ENCODE measurements around the gene PTPN20. TPM values are rescaled to one million over a fixed set of nuclear protein-coding genes. Genes with fewer than 3 reads are reported as not detected.
A peak's percentile ranks its signal among the peaks of the same experiment; 100 is the strongest.
"Not testable (repeated sequence)": the region's sequence is repeated elsewhere in the genome, so short reads cannot be mapped to it uniquely, and the experiment has no call there.

PTPN20 gene
- total RNA-seq, 2 experiments from 2014 or later: not detected

DNA sequence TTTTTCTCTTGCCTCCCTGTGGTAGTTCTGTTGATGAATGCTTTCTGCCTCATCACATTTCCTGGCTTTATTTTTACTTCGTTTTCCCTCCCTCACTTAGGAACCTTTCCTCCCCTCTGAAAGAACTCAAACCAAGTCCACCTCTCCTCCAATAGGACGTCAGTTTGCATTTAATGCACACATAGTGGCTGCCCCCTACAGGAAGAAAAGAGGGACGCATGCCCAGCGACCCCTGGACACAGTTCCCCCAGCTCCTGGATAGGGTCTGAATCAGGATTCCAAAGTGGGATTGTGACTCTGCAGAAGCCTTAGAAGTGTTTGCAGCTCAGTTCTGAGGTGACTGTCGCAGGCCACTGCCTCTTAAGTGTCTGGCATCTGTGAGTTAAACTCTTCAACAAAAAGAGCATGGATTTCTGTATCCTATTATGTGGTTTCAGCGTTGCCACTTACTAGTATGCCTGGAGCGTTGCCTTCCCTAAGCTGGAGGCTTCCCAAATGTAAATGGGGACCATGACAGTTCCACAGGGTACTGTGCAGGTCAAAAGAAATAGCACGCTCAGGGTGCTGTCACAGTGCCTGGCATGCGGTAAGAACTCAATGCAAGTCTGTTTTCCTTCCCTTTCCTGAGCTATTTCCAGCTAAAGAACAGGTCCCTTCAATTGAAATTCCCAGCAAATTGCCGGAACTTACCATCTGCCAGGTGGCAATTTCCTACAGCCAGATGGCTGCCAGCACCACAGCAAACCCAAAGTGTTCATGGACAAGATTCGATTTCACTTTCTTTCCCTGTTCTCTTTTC, 20.2 kb upstream of the PTPN20 start:
- CTCF ChIA-PET (ENCODE audit: unreplicated experiment); H3K4me1 ChIP-seq (ENCODE audit: insufficient read depth, low read length, poor library complexity, severe bottlenecking); H2AFZ ChIP-seq (ENCODE audit: low read length); H3K36me3 ChIP-seq (ENCODE audit: insufficient read depth, low read length); POLR2A ChIA-PET; H3K27ac ChIP-seq (ENCODE audit: low read depth, low read length, poor library complexity, severe bottlenecking); BruUV-seq (replicated peaks); H3K4me3 ChIP-seq (ENCODE audit: low read depth, low read length, poor library complexity, severe bottlenecking); H3K9me3 ChIP-seq (ENCODE audit: low read length); H4K20me1 ChIP-seq (ENCODE audit: insufficient read depth, low read length); intact Hi-C loops (cut with micrococcal nuclease; ENCODE audit: unreplicated experiment); H3K4me2 ChIP-seq (ENCODE audit: low read length); H3K9me2 ChIP-seq (ENCODE audit: insufficient read depth, low read length); H3K79me2 ChIP-seq (ENCODE audit: insufficient read depth, low read depth, low read length); DNase-seq (ENCODE audit: low spot score): not testable (repeated sequence)
- TF ChIP-seq CTCF (conservative IDR thresholded peaks at IDR 0.05; ENCODE audit: low read length): 0 out of 2 replicates have a peak, but pooled peaks have one; percentile 16

- DNase-seq (ENCODE audit: low spot score); CTCF ChIA-PET (ENCODE audit: unreplicated experiment); H3K9me3 ChIP-seq (ENCODE audit: low read length); H3K27ac ChIP-seq (ENCODE audit: low read depth, low read length, poor library complexity, severe bottlenecking); H3K4me3 ChIP-seq (ENCODE audit: low read depth, low read length, poor library complexity, severe bottlenecking); H4K20me1 ChIP-seq (ENCODE audit: insufficient read depth, low read length); BruUV-seq (replicated peaks); POLR2A ChIA-PET; H2AFZ ChIP-seq (ENCODE audit: low read length); H3K79me2 ChIP-seq (ENCODE audit: insufficient read depth, low read depth, low read length); intact Hi-C loops (cut with micrococcal nuclease; ENCODE audit: unreplicated experiment); H3K4me1 ChIP-seq (ENCODE audit: insufficient read depth, low read length, poor library complexity, severe bottlenecking); H3K4me2 ChIP-seq (ENCODE audit: low read length); H3K9me2 ChIP-seq (ENCODE audit: insufficient read depth, low read length); H3K36me3 ChIP-seq (ENCODE audit: insufficient read depth, low read length): not testable (repeated sequence)
Observed at GRCh38 chr10:46896762-46897692, 14.2 kb upstream of the PTPN20 start.

GRCh38 chr10:46901247-46901646, 10.0 kb upstream of the PTPN20 start:
- CTCF ChIA-PET (ENCODE audit: unreplicated experiment); H4K20me1 ChIP-seq (ENCODE audit: insufficient read depth, low read length); H3K4me3 ChIP-seq (ENCODE audit: low read depth, low read length, poor library complexity, severe bottlenecking); H3K27ac ChIP-seq (ENCODE audit: low read depth, low read length, poor library complexity, severe bottlenecking); H3K4me1 ChIP-seq (ENCODE audit: insufficient read depth, low read length, poor library complexity, severe bottlenecking); BruUV-seq (replicated peaks); H3K9me3 ChIP-seq (ENCODE audit: low read length); H3K9me2 ChIP-seq (ENCODE audit: insufficient read depth, low read length); H3K4me2 ChIP-seq (ENCODE audit: low read length); H3K79me2 ChIP-seq (ENCODE audit: insufficient read depth, low read depth, low read length); H2AFZ ChIP-seq (ENCODE audit: low read length); POLR2A ChIA-PET; DNase-seq (ENCODE audit: low spot score); intact Hi-C loops (cut with micrococcal nuclease; ENCODE audit: unreplicated experiment); H3K36me3 ChIP-seq (ENCODE audit: insufficient read depth, low read length): not testable (repeated sequence)

DNA sequence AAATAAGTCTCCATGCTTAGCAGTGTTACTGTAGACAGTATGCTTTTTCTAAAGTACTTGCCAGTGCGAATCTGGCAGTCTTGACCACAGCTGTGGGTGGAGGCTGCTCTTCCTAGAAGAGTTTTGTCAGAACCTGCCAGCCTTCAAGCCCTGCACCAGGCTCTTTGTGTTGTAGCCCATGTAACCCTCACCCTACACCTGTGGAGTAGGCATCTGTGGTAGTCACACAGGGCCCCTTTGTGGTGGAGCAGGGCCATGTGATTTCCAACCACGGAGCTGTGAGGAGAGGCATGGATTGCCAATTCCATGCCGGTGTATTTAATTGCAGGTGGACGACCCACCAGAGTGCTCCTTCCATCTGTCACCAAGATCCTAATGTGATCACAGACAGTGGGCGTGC, 7.4 kb upstream of the PTPN20 start:
- H3K4me3 ChIP-seq (ENCODE audit: low read depth, low read length, poor library complexity, severe bottlenecking); DNase-seq (ENCODE audit: low spot score); H3K4me1 ChIP-seq (ENCODE audit: insufficient read depth, low read length, poor library complexity, severe bottlenecking); H3K4me2 ChIP-seq (ENCODE audit: low read length); CTCF ChIA-PET (ENCODE audit: unreplicated experiment); H3K27ac ChIP-seq (ENCODE audit: low read depth, low read length, poor library complexity, severe bottlenecking); POLR2A ChIA-PET; H4K20me1 ChIP-seq (ENCODE audit: insufficient read depth, low read length); H3K79me2 ChIP-seq (ENCODE audit: insufficient read depth, low read depth, low read length); BruUV-seq (replicated peaks); intact Hi-C loops (cut with micrococcal nuclease; ENCODE audit: unreplicated experiment); H2AFZ ChIP-seq (ENCODE audit: low read length); H3K36me3 ChIP-seq (ENCODE audit: insufficient read depth, low read length); H3K9me3 ChIP-seq (ENCODE audit: low read length); H3K9me2 ChIP-seq (ENCODE audit: insufficient read depth, low read length): not testable (repeated sequence)

DNA sequence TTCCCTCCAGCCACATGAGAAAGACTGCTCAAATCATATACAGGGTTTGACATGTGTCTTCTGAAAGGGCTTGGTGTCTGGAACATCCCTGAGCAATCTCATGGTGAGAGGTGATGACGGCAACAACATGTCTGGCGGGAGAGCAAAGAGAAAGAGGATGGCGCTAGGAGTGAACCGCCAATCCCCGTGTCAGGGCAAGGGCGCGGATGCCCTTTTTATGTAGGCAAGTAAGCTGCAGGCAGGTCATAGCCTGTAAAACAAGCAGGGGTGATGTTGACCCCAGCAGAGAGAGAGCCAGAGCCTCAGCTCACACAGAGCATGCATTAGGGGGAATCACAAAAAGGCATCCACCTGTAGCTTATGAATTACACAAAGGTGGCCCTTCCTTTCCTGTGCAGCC, 4.9 kb upstream of the PTPN20 start:
- H4K20me1 ChIP-seq (ENCODE audit: insufficient read depth, low read length); H3K27ac ChIP-seq (ENCODE audit: low read depth, low read length, poor library complexity, severe bottlenecking); BruUV-seq (replicated peaks); CTCF ChIA-PET (ENCODE audit: unreplicated experiment); H3K9me3 ChIP-seq (ENCODE audit: low read length); H3K4me3 ChIP-seq (ENCODE audit: low read depth, low read length, poor library complexity, severe bottlenecking); H3K9me2 ChIP-seq (ENCODE audit: insufficient read depth, low read length); H3K79me2 ChIP-seq (ENCODE audit: insufficient read depth, low read depth, low read length); intact Hi-C loops (cut with micrococcal nuclease; ENCODE audit: unreplicated experiment); DNase-seq (ENCODE audit: low spot score); POLR2A ChIA-PET; H2AFZ ChIP-seq (ENCODE audit: low read length); H3K4me2 ChIP-seq (ENCODE audit: low read length); H3K4me1 ChIP-seq (ENCODE audit: insufficient read depth, low read length, poor library complexity, severe bottlenecking); H3K36me3 ChIP-seq (ENCODE audit: insufficient read depth, low read length): not testable (repeated sequence)

Data from OCI-LY7 (cell line).